Mesodermal cell (in vitro differentiated cells): ENCODE measurements around the gene KIAA0930.

Source experiments
- H3K27ac ChIP-seq: 2 replicates; pipeline ENCODE4 v1.7.0; 2013; ENCODE audit warnings: mild to moderate bottlenecking, low read depth, low read length, moderate library complexity; ENCODE audit not compliant: severe bottlenecking
- H3K36me3 ChIP-seq: 2 replicates; pipeline ENCODE4 v1.7.1; 2013; ENCODE audit warnings: mild to moderate bottlenecking, low read length, moderate library complexity; ENCODE audit not compliant: control insufficient read depth, insufficient read depth
- H3K4me1 ChIP-seq: one replicate; pipeline ENCODE4 v1.7.1; 2013; ENCODE audit warnings: mild to moderate bottlenecking, low read length; ENCODE audit not compliant: insufficient read depth, control insufficient read depth, poor library complexity, severe bottlenecking
- H3K4me3 ChIP-seq: 2 replicates; pipeline ENCODE4 v1.7.0; 2013; ENCODE audit warnings: low read length, control low read depth, mild to moderate bottlenecking; ENCODE audit not compliant: insufficient read depth, poor library complexity, severe bottlenecking; ENCODE audit errors: extremely low read depth
- H3K9me3 ChIP-seq: 2 replicates; pipeline ENCODE4 v1.7.1; 2013; ENCODE audit warnings: mild to moderate bottlenecking, low read length, moderate library complexity; ENCODE audit not compliant: control insufficient read depth
- WGBS, 2 experiments: methylation state at CpG; one replicate each; pipeline ENCODE4 v1.1.5; 2013; ENCODE audit warnings: missing lambda C conversion rate in 2 of 2; ENCODE audit not compliant: insufficient coverage in 2 of 2; 5-methylcytosine and 5-hydroxymethylcytosine counted together

Gene KIAA0930

GRCh38 chr22:45149671-45150070 lies 91.0 kb downstream of the KIAA0930 start:
- WGBS, 2 experiments = no CpG with 5 or more reads among the region's 2 CpGs
- no peak overlapping the region for H3K27ac ChIP-seq
- H3K36me3 ChIP-seq = peaks cover 38% of the 10 kb centered on the region
- H3K9me3 ChIP-seq = peaks cover under 1% of the 10 kb centered on the region
- H3K4me1 ChIP-seq = peaks cover 8% of the 10 kb centered on the region
- no peak overlapping the region for H3K4me3 ChIP-seq

GRCh38 chr22:45144916-45145315 lies 95.8 kb downstream of the KIAA0930 start:
- H3K9me3 ChIP-seq = peaks cover 9% of the 10 kb centered on the region
- WGBS, 2 experiments = no CpG with 5 or more reads among the region's 1 CpG
- no peak overlapping the region for H3K4me3 ChIP-seq
- H3K27ac ChIP-seq = no peak overlapping the region
- H3K4me1 ChIP-seq = no peaks in the 10 kb centered on the region
- H3K36me3 ChIP-seq = peaks cover 7% of the 10 kb centered on the region

DNA sequence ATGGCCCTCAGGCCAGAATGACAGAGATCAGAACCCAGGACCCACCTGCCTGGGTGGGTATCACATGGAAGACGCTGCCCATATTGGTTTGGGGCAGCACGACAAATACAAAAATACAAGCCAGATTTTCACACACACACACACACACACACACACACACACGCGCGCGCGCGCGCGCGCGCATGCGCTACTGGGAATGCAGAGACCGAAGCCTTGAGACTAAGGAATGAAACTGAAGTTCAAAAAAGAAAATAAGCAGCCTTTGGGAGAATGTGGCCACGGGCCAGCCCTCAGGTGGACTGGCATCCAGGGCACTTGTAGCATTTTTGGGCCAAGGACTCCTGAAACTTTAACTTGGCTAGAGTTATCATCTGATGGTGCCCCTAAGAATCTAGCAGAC lies 98.3 kb downstream of the KIAA0930 start:
- no peak overlapping the region for H3K4me3 ChIP-seq
- no peak overlapping the region for H3K27ac ChIP-seq
- H3K36me3 ChIP-seq = peaks cover 3% of the 10 kb centered on the region
- no peaks in the 10 kb centered on the region for H3K4me1 ChIP-seq
- WGBS, 2 experiments = 72 to 73% methylated on average over 3 to 11 of the region's 15 CpGs
- peaks cover 9% of the 10 kb centered on the region for H3K9me3 ChIP-seq
